OCI-LY3 (cell line): ENCODE measurements around the gene OR6N1.

Experiments used
- H2AFZ ChIP-seq: fragments of 200-600, 300-600 bp; shearing (Covaris generic); 2 replicates; pipeline ENCODE4 v1.6.0; 2014; ENCODE audit warnings: antibody characterized with exemption, low read depth, low read length
- H3K27ac ChIP-seq: fragments of 200-600, 300-600 bp; sonication (generic); 2 replicates; pipeline ENCODE4 v1.5.1; 2014; ENCODE audit warnings: mild to moderate bottlenecking, low read length, moderate library complexity, mixed read lengths
- H3K27me3 ChIP-seq: fragments of 200-600, 300-600 bp; sonication (generic); 2 replicates; pipeline ENCODE4 v1.6.1; 2014; ENCODE audit warnings: low read depth, low read length, mixed read lengths
- H3K36me3 ChIP-seq: fragments of 200-600, 300-600 bp; sonication (generic); replicated peaks from 2 replicates; pipeline ENCODE3; 2014; ENCODE audit warnings: low read depth, low read length, mixed read lengths
- H3K4me1 ChIP-seq: fragments of 300-600, 200-600 bp; sonication (generic); 2 replicates; pipeline ENCODE4 v1.6.1; 2014; ENCODE audit warnings: low read length, mixed read lengths
- H3K4me2 ChIP-seq: fragments of 200-600, 300-600 bp; sonication (generic); 2 replicates; pipeline ENCODE4 v1.6.1; 2014; ENCODE audit warnings: low read length, mixed read lengths
- H3K4me3 ChIP-seq: fragments of 300-600, 200-600 bp; sonication (generic); 2 replicates; pipeline ENCODE4 v1.5.1; 2014; ENCODE audit warnings: antibody characterized with exemption, mild to moderate bottlenecking, low read length, moderate library complexity
- H3K79me2 ChIP-seq: fragments of 300-600, 200-600 bp; shearing (Covaris generic); 2 replicates; pipeline ENCODE4 v1.6.1; 2014; ENCODE audit warnings: mild to moderate bottlenecking, low read length, mixed read lengths
- H3K9ac ChIP-seq: fragments of 300-600, 200-600 bp; shearing (Covaris generic); 2 replicates; pipeline ENCODE4 v1.6.0; 2014; ENCODE audit warnings: mild to moderate bottlenecking, low read length, moderate library complexity
- H3K9me3 ChIP-seq: fragments of 200-600, 300-600 bp; shearing (Covaris generic); 2 replicates; pipeline ENCODE4 v1.6.1; 2014; ENCODE audit warnings: low read length, mixed read lengths; ENCODE audit not compliant: insufficient read depth
- H4K20me1 ChIP-seq: fragments of 200-600, 300-600 bp; sonication (generic); 2 replicates; pipeline ENCODE4 v1.6.1; 2016; ENCODE audit warnings: low read length, mixed read lengths; ENCODE audit not compliant: insufficient read depth
- EZH2phosphoT487 ChIP-seq: fragments of 200-600 bp; shearing (Covaris generic); IDR thresholded peaks from 2 replicates; pipeline ENCODE4 v1.6.1; 2018; ENCODE audit warnings: antibody characterized with exemption, mixed run types, low read depth
- TF ChIP-seq, protein P1 (sequence below): fragments of 200-600, 300-600 bp; sonication (generic); IDR thresholded peaks from 2 replicates; pipeline ENCODE4 v1.5.1; 2014; ENCODE audit warnings: antibody characterized with exemption, low read length, low read depth

Gene OR6N1

GRCh38 chr1:158720620-158721019 is 51.4 kb downstream of the OR6N1 start, which contains the start of gene OR6K3:
Gene OR6K3 (minus strand): TSS chr1:158720720. CDS start chr1:158718115, 2,605 bp downstream.
- no peaks in the 10 kb centered on the region for H3K36me3 ChIP-seq
- no peaks in the 10 kb centered on the region for H3K9me3 ChIP-seq
- H3K79me2 ChIP-seq = no peaks in the 10 kb centered on the region
- H3K27me3 ChIP-seq = no peaks in the 10 kb centered on the region
- H3K4me3 ChIP-seq = no peak within 1 kb of the TSS
- H4K20me1 ChIP-seq = no peaks in the 10 kb centered on the region
- no peak within 1 kb of the TSS for H2AFZ ChIP-seq
- peaks cover 4% of the 10 kb centered on the region for H3K4me1 ChIP-seq
- no peak within 1 kb of the TSS for H3K9ac ChIP-seq
- no peak within 1 kb of the TSS for H3K4me2 ChIP-seq
- no peak for TF ChIP-seq EZH2phosphoT487
- TF ChIP-seq, protein P1, sequence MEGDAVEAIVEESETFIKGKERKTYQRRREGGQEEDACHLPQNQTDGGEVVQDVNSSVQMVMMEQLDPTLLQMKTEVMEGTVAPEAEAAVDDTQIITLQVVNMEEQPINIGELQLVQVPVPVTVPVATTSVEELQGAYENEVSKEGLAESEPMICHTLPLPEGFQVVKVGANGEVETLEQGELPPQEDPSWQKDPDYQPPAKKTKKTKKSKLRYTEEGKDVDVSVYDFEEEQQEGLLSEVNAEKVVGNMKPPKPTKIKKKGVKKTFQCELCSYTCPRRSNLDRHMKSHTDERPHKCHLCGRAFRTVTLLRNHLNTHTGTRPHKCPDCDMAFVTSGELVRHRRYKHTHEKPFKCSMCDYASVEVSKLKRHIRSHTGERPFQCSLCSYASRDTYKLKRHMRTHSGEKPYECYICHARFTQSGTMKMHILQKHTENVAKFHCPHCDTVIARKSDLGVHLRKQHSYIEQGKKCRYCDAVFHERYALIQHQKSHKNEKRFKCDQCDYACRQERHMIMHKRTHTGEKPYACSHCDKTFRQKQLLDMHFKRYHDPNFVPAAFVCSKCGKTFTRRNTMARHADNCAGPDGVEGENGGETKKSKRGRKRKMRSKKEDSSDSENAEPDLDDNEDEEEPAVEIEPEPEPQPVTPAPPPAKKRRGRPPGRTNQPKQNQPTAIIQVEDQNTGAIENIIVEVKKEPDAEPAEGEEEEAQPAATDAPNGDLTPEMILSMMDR = no peak
- no peak within 1 kb of the TSS for H3K27ac ChIP-seq

DNA sequence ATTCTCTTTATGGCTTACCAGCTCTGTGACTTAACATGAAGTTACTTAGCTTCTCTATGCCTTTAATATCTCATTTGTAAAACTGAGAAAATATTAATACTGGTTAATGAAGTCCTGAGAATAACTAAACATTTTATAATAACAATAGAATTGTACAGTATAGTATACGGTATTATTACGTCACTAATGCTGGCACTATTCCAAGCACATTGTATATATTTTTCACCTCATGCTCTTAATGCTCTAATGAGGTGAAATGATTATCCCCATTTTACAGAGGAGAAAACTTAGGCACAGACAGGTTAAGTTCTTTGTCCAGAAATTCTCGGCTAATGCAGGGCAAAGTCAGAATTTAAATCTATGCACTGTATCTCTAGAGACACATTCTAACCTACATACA is 52.3 kb downstream of the OR6N1 start:
- no peak overlapping the region for H2AFZ ChIP-seq
- H4K20me1 ChIP-seq = no peaks in the 10 kb centered on the region
- no peaks in the 10 kb centered on the region for H3K9me3 ChIP-seq
- no peak overlapping the region for H3K27ac ChIP-seq
- TF ChIP-seq, protein P1 = no peak
- TF ChIP-seq EZH2phosphoT487 = no peak
- H3K4me2 ChIP-seq = no peak overlapping the region
- peaks cover 4% of the 10 kb centered on the region for H3K4me1 ChIP-seq
- no peak overlapping the region for H3K9ac ChIP-seq
- no peak overlapping the region for H3K4me3 ChIP-seq
- H3K36me3 ChIP-seq = no peaks in the 10 kb centered on the region
- no peaks in the 10 kb centered on the region for H3K27me3 ChIP-seq
- no peaks in the 10 kb centered on the region for H3K79me2 ChIP-seq

GRCh38 chr1:158717344-158717743 is 54.7 kb downstream of the OR6N1 start:
- H3K4me3 ChIP-seq = no peak overlapping the region
- no peak overlapping the region for H3K4me2 ChIP-seq
- no peak overlapping the region for H3K9ac ChIP-seq
- H4K20me1 ChIP-seq = no peaks in the 10 kb centered on the region
- no peaks in the 10 kb centered on the region for H3K36me3 ChIP-seq
- H3K27ac ChIP-seq = no peak overlapping the region
- peaks cover 4% of the 10 kb centered on the region for H3K4me1 ChIP-seq
- H3K79me2 ChIP-seq = no peaks in the 10 kb centered on the region
- H3K27me3 ChIP-seq = no peaks in the 10 kb centered on the region
- no peak for TF ChIP-seq EZH2phosphoT487
- H3K9me3 ChIP-seq = no peaks in the 10 kb centered on the region
- H2AFZ ChIP-seq = no peak overlapping the region

- Histone ChIP-seq H2AFZ (no peak overlapping the region), H3K4me2 (no peak overlapping the region), H3K9me3 (no peaks in the 10 kb centered on the region), H3K27ac (no peak overlapping the region), H3K79me2 (no peaks in the 10 kb centered on the region), H3K9ac (no peak overlapping the region), H4K20me1 (no peaks in the 10 kb centered on the region), H3K27me3 (no peaks in the 10 kb centered on the region), H3K4me1 (peaks cover 4% of the 10 kb centered on the region), H3K36me3 (no peaks in the 10 kb centered on the region), H3K4me3 (no peak overlapping the region)
- no peak for TF ChIP-seq EZH2phosphoT487
- TF ChIP-seq, protein P1 = no peak
These were observed 55.7 kb downstream of the OR6N1 start for GRCh38 chr1:158716335-158716734.

- H4K20me1 ChIP-seq = no peaks in the 10 kb centered on the region
- TF ChIP-seq EZH2phosphoT487 = no peak
- TF ChIP-seq, protein P1 = no peak
- H3K27me3 ChIP-seq = no peaks in the 10 kb centered on the region
- H3K9me3 ChIP-seq = no peaks in the 10 kb centered on the region
- no peaks in the 10 kb centered on the region for H3K36me3 ChIP-seq
- H3K4me2 ChIP-seq = no peak overlapping the region
- H3K27ac ChIP-seq = no peak overlapping the region
- H3K4me3 ChIP-seq = no peak overlapping the region
- H3K79me2 ChIP-seq = no peaks in the 10 kb centered on the region
- no peak overlapping the region for H3K9ac ChIP-seq
- H3K4me1 ChIP-seq = peaks cover 4% of the 10 kb centered on the region
- no peak overlapping the region for H2AFZ ChIP-seq
These were observed 57.2 kb downstream of the OR6N1 start for GRCh38 chr1:158714754-158715153.
